Activated naive CD4-positive, alpha-beta T cell treated with anti-CD3 and anti-CD28 coated beads, Interleukin-2, amount 10 ng/mL, durations not matched to agents 5 hours and 36 hours (primary cell): ENCODE data around the gene TIMM8A. TPM values are rescaled to one million over a fixed set of nuclear protein-coding genes. Genes with fewer than 3 reads are reported as not detected.

Experiments
- total RNA-seq, 2 experiments: library from RNA; stranded (reverse); gene quantifications; one replicate each; pipeline ENCODE4 v1.2.3, GENCODE V29; 2021

The TIMM8A gene
- 10 to 100 TPM; 12.3 to 14.0 TPM for total RNA-seq

DNA sequence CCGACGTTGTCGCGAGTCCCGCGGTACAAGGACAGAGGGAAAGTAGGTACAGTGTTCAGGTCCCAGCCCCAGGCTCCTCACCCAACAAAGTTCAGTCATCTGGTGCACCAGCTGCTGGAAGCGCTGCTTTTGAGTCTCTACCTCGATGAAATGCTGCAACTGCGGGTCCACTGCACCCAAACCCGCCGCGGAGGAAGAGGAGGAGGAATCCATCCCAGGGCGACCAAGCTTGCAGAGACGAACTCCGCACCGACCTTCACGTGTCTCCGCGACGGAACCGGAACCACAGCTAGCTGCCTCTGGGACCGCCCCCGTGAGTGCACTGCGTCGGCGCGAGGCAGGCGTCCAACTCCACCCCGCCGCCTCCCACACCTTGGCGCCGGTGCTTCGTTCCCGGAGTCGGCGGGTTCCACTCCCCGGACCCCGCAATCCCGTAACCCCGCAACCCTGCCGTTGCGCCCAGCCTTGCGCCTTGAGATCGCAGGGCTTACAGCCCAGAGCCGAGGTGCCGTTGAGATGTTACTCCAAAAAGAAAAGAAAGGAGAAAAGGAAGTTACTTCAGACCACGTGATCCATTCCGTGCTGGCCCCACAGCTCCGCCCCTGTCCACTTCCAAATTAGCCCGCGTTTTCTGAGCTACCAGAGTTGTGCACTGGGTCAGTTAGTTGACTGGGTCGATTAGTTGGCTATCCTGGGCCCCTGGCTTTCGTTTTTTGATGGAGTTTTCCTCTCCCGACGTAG lies at the start of gene TIMM8A:
Gene TIMM8A, minus strand, starts transcription at position 291 of the 741 bp plus-strand sequence. Its CDS starts 78 bp downstream, at position 213.

DNA sequence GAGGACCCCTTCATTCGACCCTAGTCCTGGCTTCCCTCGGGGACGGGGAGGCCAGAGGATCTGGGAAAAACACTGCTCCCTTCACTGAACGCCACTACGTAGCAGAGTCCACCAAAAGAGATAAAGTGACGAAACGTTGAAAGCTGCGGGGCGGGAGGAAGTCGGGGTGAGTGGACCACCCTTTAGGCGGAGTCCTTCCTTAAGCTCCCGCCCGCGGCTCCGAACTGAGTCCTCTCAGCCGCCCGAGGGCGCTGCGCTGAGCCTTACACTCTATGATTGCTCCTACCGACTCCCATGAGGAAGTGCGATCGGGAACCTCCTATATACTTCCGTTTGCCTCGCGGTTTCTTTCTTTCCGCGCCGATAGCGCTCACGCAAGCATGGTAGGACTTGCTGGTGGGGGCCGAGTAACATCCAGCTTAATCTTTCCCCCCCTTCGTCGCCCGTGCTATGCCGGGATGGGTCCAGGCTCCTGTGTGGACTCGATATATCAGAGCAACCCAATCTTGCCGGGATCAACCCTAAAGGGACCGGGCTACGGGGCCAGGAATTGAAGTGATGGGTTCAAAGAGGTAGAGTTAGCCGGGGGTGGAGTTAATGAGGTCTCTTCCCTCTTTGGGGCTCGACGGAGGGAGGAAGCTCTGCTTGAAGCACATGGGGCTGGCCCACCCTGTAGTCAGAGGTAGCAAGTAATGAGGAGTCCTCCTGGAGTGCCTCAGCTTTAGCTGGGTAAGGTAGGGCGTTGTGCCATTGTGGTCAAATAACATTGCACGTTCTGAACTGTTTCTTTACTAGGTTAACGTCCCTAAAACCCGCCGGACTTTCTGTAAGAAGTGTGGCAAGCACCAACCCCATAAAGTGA lies 42.4 kb upstream of the TIMM8A start, which contains the start of gene RPL36A:
Gene RPL36A, plus strand, starts transcription at position 348 of the 862 bp plus-strand sequence. Its CDS starts 33 bp downstream, at position 381.

GRCh38 chrX:101385795-101386541 lies 37.4 kb upstream of the TIMM8A start, which contains the start of gene BTK:
Gene BTK (minus strand): TSS chrX:101386191. CDS start chrX:101375284, 10,907 bp downstream.

Other genes with a start within 250 kb of the TIMM8A start
- under 1 TPM; 0.45 to 0.55 TPM for gene DRP2, start 129.0 kb downstream of the TIMM8A start, total RNA-seq
- not detected for gene TAF7L, start 57.4 kb downstream of the TIMM8A start, total RNA-seq
- gene BTK, start 37.4 kb upstream of the TIMM8A start, total RNA-seq = under 1 TPM; 0.10 to 0.28 TPM
- gene RPL36A, start 42.3 kb upstream of the TIMM8A start, total RNA-seq = 100 to 1,000 TPM; 331 to 406 TPM
- gene GLA, start 59.2 kb upstream of the TIMM8A start, total RNA-seq = 10 to 100 TPM; 22.6 to 23.6 TPM
- 10 to 100 TPM; 45.3 to 46.4 TPM for gene HNRNPH2, start 59.5 kb upstream of the TIMM8A start, total RNA-seq
- 1 to 10 TPM; 2.2 to 2.3 TPM for gene ARMCX4, start 136.7 kb upstream of the TIMM8A start, total RNA-seq
- gene ARMCX1, start 201.8 kb upstream of the TIMM8A start, total RNA-seq = under 1 TPM; 0.14 to 0.30 TPM